Activated T-helper 1 cell treated with anti-CD3 and anti-CD28 coated beads, Interleukin-12 subunit alpha, Interleukin-12 subunit beta, Interleukin-2, Interleukin-4 antibody, amounts not matched to agents 30 ng/mL and 10 ng/mL and 1 ng/mL, durations not matched to agents 14 hours and 24 hours and 36 hours (primary cell): ENCODE results near the gene TSEN54. TPM values are rescaled to one million over a fixed set of nuclear protein-coding genes. Genes with fewer than 3 reads are reported as not detected.

ENCODE experiments used
- total RNA-seq: library from RNA; stranded (reverse); gene quantifications from 2 replicates; pipeline ENCODE4 v1.2.3, GENCODE V29; 2022

Gene TSEN54
- total RNA-seq, 1 donor from 2014 or later = 65.9 TPM

Other genes with a start within 250 kb of the TSEN54 start
- gene MIF4GD, start 245.3 kb upstream of the TSEN54 start, total RNA-seq = 49.0 and 49.3 TPM in 2 replicates
- gene SLC25A19, start 227.1 kb upstream of the TSEN54 start, total RNA-seq = 119 and 126 TPM in 2 replicates
- gene GRB2, start 110.8 kb upstream of the TSEN54 start, total RNA-seq = 172 and 183 TPM in 2 replicates
- gene TMEM94, start 59.9 kb upstream of the TSEN54 start, total RNA-seq = 67.0 and 70.4 TPM in 2 replicates
- 0.88 and 2.0 TPM in 2 replicates for gene CASKIN2, start 991 bp upstream of the TSEN54 start, total RNA-seq
- gene LLGL2, start 9.2 kb downstream of the TSEN54 start, total RNA-seq = 7.1 and 8.2 TPM in 2 replicates
- gene MYO15B, start 71.3 kb downstream of the TSEN54 start, total RNA-seq = 16.2 and 18.1 TPM in 2 replicates
- 0.05 TPM in 1 of 2 replicates, not detected in the other for gene SMIM5, start 116.9 kb downstream of the TSEN54 start, total RNA-seq
- 29.9 and 34.1 TPM in 2 replicates for gene RECQL5, start 150.6 kb downstream of the TSEN54 start, total RNA-seq
- 113 and 117 TPM in 2 replicates for gene SAP30BP, start 150.8 kb downstream of the TSEN54 start, total RNA-seq
- 1.4 and 2.7 TPM in 2 replicates for gene ITGB4, start 204.9 kb downstream of the TSEN54 start, total RNA-seq
- gene GALK1, start 248.7 kb downstream of the TSEN54 start, total RNA-seq = 48.0 and 49.3 TPM in 2 replicates